ENCODE results near the gene FAM181A.

GRCh38 chr14:93902619-93903307, 24.4 kb upstream of the FAM181A start:
- TF ChIP-seq GATA3 (IDR thresholded peaks at IDR 0.05; ENCODE audit: low read depth, low read length), result no peak
- TF ChIP-seq GATA2 (IDR thresholded peaks at IDR 0.05; ENCODE audit: low read depth, low read length), result no peak
